Activated CD8-positive, alpha-beta memory T cell treated with anti-CD3 and anti-CD28 coated beads for 24 hours (primary cell): ENCODE results near the gene SNAPC4.

Source experiments
- DNase-seq: peaks from one replicate; pipeline ENCODE4 v3.0.0-alpha.2; 2020

Gene SNAPC4

DNA sequence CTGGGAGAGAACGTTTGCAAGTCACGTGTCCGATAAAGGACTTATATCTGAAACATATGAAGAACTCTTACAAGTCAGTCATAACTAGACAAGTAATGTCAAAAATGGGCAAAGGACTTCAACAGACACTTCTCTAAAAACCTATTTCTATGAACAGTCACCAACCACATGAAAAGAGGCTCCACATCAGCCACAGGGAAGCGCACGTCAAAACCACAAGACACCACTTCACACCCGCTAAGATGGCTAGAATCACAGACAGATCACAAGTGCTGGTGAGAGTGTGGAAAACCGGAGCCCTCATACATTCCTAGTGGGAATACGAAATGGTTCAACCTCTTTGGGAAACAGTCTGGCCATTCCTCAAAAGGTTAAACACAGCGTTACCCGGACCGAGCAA, 15.0 kb downstream of the SNAPC4 start:
- DNase-seq, result no peak

DNA sequence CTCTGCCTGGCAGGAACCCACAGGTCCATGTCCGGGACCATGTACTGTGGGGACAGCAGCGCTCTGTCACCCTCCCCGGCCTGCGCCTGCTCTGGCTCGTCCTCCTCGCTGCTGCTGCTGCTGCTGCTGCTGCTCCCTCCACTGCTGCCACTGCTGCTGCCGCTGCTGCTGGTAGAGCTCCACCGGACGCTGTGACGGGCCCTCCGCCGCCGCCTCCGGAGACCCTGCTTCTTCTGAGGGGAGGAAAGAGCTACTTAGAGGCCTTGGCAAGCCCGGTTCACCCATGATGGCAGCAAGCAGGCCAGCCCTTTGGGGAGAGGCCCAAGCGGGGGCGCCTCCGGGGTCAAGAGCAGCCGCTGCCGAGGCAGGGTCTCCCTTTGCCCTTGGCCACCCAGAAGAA, 16.5 kb downstream of the SNAPC4 start:
- DNase-seq, result no peak

DNA sequence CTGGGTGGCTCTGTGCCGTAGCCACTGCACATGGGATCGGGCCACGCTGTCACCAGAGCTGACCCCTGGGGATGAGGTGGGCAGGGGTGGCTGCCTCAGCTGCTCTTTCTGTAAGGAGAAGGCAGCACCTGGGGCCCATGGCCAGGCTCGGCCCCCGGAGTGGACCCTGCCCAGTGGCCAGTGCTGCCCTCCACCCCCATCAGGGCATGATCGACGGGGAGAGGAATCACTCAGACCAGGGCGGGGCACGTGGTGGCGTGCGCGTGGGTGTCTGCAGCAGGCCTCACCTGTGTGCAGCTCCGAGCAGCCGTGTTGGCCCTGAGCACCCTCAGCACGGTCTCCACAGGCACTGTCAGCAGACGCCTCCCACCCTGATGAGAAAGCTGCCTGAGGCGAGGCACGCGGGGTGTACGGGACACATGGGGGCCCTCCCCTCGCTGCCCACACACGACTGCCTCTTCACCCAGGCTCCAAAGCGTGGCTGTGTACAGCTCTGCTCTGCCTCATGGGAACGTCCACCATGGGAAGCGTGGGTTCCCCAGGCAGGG, 17.9 kb downstream of the SNAPC4 start:
- DNase-seq, result no peak

DNA sequence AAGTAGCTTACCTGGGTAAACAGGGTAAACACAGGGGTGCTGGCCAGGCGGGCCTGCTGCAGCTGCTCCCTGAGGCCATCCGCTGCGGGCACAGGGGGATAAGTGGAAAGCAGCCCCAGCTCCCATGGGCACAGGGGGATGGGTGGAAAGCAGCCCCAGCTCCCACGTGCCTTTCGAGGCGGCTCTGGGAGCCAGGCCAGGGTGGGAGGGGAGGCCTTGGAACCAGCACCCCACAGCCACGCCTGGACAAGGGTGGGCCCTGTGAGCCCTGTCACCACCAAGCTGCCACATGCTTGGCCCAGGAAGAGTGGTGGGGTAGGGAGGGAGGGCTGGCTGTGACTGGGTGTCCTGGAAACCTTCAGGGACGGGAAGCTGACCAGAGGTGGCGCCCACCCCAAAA, 18.7 kb downstream of the SNAPC4 start:
- DNase-seq, result no peak

DNA sequence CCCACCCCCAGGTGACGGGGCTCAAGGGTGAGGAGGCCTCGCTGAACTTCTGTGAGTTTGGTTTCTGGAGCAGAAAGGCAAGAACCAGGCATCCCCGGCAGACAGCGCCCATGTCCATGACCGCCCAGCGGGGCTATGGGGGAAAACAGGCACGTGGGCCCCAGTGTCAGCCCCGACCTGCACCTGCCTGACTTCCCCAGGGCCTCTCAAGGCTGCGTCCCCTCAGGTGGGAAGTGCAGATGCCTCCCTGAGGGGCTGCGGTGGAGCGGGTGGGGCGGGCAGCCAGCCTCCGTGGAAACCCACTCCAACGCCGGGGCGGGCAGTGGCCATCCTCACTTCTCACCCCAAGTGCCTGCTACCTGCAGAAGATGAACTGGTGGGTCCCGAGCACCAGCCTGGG, 19.6 kb downstream of the SNAPC4 start:
- no peak for DNase-seq

DNA sequence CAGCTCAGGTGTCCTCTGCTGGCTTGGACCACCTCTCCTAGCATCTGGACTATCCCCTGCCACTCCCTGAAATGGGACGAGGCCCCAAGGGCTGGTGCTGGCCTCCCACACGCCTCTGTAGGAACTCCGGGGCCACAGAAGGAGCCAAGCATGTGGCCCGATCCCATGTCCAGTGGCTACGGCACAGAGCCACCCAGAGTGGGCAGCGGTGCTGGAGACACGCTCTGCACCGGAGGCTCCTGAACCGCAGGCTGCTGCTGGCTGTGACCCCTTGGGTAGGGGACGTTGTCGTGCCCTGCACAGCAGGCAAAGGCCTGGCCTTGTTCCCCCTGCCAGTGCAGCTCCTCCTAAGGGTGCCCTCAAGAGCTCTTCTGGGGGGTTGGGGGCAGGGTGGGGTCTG, 20.1 kb downstream of the SNAPC4 start:
- no peak for DNase-seq

DNA sequence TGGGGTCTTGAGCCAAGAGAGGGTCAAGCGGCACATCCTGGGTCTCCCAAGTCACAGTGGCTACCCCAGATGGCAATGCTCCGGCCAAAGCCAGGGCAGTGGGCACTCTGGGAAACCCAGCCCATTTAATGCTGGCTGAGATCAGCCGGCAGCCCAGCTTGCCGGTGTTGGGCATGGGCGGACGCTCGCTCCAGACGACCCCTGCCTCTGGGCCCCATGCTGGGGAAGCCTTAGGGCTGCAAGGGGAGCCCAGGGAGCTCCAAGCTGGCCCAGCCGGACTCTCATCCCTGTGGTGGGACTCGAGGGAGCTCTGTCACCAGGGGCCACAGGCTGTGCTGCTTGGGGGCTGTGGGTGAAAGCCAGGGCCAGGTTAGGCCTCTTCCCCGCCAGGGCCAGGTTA, 20.6 kb downstream of the SNAPC4 start:
- DNase-seq, result no peak

DNA sequence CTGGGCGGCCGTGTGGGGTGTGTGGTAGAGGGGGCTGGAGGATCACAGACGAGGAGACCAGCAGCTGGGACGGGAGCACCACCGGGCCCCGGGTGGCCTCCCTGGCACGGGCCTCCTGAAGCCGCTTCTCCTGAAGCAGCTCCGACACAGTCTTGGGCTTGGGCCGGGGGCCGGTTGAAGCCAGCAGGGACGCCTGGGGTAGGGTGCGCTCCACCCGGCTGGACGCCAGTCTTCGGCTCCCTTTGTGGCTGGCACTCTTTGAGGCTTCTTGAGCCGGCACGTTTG, 21.0 kb downstream of the SNAPC4 start:
- no peak for DNase-seq

DNA sequence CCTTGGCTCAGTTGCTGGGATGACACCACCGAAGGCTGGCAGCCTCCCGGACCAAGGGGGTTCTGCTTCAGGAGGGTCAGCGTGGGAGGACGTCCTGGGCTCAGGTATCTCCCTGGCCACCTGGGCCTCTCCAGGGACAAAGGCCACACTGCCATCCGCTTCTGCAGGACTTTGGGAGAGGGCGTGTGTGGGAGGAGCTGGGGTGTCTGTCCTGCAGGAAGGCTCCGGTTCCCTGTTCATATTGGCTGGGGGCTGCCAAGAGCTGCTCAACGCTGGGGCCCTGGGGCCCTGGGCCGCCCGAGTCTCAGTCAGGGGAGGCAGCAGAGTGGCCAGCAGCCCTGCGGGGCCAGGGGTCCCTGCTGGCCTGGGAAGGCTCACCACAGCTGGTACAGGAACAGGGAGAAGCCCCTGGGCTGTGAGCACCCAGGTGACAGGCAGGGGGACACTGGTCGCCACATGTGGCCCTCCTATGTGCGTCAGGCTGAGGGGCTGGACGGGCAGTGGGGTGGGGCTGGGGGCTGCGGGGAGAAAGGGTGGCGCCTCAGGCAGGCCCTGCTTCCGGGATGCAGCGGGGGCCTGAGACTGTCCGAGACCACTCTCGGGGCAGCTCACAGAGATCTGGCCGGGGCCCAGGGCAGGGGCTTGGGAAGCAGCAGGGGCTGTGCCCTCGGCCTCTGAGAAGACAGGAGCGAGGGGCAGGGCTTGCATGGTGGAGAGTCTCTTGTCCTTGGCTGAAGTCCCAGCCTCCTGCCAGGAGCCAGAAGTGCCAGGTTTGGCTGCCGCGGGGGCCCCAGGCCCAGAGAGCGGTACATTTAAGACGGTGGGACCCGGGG, 21.6 kb downstream of the SNAPC4 start:
- no peak for DNase-seq

DNA sequence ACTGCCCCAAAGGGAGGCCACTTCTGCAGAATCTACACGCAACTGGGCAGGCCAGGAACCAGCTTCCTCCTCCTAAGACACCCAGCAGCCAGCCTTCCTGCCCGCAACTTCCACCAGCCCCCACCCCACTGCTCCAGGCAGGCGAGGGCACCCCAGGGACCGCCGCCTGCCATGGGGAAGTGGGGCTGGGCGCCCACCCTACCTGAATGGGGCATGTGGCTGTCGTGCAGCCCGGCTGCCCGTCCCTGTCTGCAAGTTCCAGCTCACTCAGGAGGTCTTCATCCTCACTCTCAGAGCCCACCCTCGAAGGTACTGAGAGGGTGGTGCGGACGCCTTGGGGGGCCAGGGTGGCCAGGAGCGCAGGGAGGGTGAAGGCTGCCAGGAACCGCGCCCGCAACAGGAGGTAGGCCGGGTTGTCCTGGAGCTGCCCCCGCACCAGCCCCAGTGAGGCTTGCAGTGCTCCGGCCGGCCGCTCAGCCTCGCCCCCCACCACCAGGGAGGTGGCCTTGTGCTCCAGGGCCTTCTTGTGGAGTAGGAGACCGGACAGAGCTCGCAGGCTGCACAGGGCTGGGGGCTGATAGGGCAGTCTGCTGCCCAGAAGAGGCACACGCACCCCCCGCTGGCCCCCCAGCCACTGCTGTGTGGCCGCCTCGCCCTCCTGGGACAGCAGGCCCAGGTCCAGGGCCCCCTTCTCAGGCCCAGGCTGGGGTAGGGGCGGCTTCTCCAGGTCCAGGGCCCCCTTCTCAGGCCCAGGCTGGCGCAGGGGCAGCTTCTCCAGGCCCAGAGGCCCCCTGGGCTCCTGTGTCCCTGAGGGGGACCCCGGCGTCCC, 22.4 kb downstream of the SNAPC4 start:
- no peak for DNase-seq

DNA sequence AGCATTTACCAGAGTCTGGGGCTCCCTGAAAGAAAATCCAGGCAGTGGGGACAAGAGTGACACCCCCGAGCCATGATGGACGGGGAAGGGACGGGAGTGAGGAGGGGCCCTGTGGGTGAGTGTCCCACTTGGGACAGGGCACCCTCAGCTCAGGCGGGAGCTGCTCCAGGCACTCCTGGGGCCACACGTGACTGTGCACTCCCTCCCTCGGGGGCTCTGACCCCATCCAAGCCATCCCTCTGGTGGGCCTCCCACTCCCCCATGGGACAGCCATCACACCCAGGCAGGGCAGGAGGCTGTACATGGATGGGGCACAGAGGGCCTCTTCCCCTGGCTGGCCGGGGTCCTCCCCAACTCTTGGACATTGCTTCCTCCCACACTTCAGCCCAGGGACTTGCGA, 23.5 kb downstream of the SNAPC4 start:
- DNase-seq, result no peak

DNA sequence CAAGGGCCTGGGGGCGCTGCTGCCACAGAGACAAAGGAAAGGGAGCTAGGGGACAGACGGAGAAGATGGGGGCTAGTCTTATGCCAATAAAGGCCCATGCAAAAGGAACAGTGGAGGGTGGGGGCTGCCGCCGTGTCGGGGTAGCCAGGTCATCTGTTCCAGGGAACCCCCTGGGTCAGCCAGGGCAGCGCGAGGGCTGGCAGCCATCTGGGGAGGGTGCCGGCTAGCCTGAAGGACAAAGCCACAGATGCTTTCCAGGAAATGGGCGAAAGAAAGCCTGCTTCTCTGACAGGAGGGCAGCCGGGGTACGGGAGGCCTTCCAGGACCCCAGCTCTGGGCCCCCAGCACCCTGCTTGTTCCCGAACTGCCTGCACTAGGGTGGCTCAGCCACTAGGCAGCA, 24.9 kb downstream of the SNAPC4 start:
- DNase-seq, result no peak

DNA sequence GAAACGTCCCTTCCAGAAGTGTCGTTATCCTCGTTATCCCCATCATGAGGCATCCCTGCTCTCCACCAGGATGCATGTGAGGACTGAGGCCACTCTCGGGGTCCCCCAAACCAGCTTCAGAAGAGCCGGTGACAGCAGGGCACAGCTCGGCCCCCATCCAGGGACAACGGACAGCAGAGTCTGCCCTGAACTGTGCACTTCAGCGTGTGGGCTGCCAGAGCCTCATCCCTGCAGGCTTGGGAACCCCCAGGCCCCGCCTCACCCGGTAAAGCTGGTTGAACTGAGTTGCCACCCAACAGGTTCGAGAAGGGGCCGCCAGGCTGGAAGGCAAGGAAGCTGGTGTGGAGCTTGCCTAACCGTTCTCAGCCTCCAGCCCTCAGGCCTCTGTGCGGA, 25.8 kb downstream of the SNAPC4 start:
- no peak for DNase-seq

DNA sequence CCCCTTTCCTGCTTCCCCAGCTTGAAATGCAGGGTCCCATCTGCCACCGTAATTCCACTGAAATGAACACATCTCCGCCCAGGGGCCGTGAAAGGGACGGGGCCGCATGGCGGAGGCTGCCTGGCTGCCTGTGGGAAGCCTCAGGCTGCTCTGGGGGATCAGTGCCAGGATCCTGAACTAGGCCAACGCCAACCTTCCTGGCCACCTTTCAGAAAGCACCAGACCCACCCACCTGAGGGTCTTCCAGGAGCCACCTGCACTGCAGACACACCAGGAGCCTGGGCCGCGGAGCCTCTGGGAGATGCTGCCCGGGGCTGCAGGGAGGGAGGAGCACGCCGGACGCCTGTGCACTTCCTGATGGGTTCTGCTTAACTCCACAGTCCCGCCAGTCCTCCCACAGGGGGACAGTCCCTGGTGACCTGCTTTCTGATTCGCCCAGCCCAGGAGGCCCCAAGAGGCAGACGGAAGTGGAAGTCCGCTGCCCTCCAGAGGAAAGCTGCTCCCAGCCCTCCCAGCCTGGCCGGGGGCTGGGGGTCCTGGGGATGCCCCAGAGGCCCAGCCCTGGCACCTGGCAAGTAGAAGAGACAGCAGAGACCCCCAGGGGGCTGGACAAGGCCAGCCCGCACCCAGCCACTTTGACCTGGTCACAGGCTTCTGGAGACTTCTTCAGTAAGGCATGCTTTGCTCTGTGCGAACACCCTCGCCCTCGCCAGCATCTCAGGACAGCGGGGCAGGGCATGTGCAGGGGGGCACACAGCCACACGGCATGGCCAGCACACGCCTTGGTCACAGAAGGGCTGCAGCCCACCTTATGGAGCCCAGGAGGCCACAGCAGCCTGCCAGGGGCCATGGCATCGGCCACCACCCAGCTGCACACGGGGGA, 26.4 kb downstream of the SNAPC4 start, which contains the start of gene CARD9:
TSS of gene CARD9 (minus strand) at position 370 of the 883 bp plus-strand sequence. CDS start 1,591 bp downstream, outside the sequence.
- no peak for DNase-seq

DNA sequence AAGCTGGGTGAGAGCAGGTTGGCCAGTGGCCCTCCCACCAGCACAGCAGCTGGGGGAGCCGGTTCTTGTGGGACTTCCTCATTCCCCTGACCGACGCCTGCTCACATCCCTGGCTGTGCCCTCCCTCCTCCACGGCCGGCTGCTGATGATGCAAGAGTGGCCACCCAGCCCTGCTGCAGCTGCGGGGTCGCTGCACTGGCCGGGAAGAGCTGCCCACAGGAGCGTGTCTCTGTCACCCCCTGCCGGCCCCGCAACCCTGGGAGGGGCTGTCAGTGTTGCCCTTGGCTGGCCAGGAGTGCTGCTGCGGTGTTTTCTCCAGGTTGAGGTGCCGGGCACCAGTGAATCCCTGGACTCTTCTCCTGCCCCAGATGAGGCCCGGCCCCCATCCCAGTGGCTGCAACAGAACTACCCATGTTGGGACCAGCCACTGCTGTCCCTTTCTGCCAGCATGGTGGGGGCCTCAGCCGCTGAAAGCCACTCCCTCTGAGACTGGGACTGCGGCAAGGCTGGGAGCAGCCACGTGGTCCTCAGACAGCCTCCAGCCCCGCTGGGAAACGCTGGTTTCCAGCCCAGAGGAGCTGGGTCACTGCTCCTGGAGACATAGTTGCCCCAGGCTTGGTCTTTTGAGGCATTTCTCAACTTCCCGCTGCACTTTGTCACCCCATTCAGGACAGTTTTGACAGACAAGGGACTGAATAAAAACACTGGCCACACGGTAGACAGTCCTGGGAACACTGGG, 27.2 kb downstream of the SNAPC4 start:
- DNase-seq, result no peak

DNA sequence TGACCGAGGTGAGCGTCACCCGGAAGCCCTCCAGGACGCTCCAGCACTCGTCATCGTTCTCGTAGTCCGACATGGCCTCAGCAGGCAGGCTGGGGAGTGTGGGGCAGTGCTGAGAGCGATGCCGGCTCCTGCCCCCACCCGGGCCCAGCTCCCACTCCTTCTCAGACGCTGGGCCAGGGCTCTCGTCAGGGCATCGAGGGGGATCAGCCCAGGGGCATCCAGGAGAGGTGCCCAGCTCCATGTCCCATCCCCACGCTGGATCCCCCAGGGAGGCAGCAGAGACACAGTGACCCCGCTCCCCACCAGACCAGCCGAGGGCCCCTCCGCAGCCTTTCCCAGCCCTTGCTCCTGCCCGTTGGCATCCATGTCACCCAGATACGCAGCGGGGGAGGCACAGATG, 28.0 kb downstream of the SNAPC4 start:
- DNase-seq, result no peak

DNA sequence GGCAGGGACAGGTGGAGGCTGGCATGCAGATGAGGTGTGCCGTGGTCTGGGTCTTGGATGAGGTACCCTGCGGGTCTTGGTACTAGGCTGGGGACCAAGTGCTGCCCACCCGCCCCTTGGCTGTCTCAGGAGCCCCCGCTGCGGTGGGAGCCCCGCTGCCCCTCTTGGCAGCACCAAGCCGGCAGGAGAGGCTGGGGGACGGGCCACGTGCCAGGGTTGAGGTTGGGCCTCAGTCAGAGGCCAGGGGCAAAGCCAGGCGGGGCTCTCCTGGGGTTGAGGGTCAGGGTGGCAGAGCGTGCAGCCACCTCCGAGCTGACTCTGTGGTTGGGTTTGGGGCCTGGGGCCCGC, 28.5 kb downstream of the SNAPC4 start:
- DNase-seq, result no peak

DNA sequence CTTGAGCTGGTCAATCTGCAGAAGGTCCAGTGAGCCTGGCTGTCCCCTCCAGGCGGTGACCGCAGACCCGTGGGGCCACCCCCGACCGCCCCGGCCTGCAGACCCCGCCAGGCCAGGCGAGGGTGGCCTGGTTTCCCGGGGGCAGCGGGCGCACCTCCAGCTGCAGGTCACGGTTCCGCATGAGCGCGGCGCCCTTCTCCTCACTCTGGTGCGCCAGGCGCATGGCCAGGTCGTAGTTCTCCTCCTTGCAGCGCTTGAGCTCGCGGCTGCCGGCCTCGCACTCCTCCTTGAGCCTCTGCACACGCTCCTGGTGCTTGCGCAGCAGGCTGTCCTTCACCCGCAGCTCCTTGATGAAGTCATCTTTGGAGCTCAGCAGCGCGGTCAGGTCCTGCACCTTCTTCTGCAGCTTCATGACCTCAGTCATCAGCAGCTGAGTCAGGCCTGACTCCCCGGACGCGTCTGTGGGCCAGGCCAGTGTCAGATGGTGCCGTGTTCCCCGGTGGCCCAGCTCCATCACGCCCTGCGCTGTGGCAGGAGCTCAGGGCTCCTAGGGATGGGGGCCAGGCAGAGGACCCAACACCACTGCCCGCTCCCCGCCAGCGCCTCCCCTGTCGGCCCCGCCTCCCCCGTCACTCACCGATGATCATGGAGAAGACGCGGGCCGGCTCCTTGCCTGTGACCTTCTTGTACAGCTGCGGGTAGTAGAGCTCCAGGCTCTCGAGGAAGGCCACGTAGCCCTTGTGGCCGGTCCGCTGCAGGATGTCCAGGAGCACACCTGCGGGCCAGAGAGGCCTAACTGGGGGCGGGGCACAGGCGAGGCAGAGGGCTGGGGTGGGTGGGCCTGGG, 29.1 kb downstream of the SNAPC4 start:
- DNase-seq, result no peak

DNA sequence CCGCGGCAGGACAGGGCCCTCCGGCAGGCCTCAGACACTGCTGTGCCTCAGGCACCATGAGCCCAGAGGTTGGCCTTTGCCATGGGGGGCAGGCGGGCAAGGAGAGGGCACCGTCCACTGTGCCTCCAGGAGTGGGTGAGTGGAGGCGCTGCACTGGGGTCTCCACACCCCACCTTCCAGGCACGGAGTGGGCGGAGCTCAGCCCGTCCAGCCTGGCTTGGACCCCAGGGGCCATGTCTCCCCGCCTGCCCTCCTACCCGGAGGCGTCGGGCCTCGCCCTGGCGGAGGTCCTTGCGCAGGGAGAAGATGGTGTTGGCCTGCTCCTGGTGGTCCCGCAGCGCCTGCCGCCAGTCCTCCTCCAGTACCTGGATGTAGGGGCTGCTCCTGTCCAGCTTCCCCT, 29.9 kb downstream of the SNAPC4 start:
- no peak for DNase-seq

DNA sequence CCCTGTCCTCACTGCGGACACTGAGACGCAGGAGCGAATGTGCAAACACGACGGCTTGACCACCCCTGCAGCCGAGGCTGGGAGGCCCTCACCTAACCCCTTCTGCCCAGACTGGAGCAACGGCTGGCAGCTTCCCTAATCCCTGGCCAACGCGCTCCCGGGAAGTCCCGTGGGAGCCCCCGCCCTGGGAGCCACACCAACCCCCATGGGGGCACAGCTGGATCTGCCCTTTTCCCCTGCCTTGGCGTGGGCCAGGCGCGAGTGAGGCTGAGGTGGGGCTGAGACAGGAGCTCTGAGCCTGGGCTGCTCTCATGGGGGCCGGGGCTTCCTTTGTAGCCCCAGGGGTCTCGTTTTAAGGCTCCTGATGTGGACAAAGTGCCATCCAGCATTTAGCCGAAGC, 31.8 kb downstream of the SNAPC4 start:
- DNase-seq, result no peak

DNA sequence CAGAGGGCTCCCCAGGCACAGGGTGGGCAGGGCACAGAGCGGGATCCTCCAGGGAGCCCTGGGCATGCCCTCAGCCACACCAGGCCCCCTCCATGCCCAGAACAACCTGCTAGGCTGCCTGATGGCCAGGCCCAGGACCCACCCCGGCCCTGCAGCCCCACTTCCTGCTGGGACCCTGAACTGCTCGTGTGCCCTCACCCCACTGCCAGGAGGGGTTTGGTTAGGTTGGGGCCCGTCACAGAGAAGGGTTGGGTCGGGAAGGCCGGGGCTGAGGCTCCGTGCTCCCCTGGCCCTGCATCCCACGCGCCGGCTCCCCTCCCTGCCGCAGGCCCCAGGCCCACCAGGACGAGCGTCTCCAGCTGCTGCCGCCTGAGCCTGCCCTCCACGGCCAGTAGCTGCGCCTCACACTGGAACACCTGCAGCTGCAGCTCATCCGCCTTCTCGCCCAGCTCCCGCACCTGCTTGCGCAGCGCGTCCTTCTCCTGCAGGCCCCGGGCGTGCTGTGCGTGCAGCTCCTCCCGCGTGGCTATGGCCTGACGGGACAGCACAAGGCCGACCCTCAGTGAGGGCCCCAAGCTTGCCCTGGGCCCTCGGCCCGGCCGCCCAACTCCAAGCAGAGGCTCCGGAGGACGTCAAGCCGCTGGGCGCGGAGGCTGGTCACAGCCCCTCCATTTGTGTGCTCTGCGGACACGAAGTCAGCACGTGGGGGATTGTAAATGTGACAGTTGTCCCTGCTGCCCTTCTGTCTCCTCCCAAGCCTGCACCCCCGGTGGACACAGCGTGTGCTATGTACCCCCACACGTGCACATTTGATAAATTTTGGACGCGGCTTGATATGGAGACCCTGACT, 32.4 kb downstream of the SNAPC4 start:
- DNase-seq, result no peak
